CD14-positive monocyte (primary cell): Measurements from ENCODE around the gene MND1. TPM values are rescaled to one million over a fixed set of nuclear protein-coding genes. Genes with fewer than 3 reads are reported as not detected.

ENCODE experiments used
- DNase-seq, 3 donors: peaks; one replicate each; pipeline ENCODE4 v3.0.0-alpha.2; 2011 to 2022
- H2AFZ ChIP-seq: 2 replicates; pipeline ENCODE4 v1.6.0; 2012; ENCODE audit warnings: mild to moderate bottlenecking, low read depth, low read length, inconsistent platforms; ENCODE audit not compliant: insufficient read depth, poor library complexity, severe bottlenecking
- H3K27ac ChIP-seq, 2 donors: 1 replicate in 1 of 2; 2 replicates in 1 of 2; pipeline ENCODE4 v1.5.1; 2012 to 2013; ENCODE audit warnings: low read length in 2 of 2, control low read depth in 1 of 2, inconsistent platforms in 1 of 2, low read depth in 1 of 2, mild to moderate bottlenecking in 1 of 2
- H3K27me3 ChIP-seq, 2 donors: one replicate each; pipeline versions ENCODE4 v1.6.0 to v1.6.1; 2011 to 2013; ENCODE audit warnings: low read length in 2 of 2; ENCODE audit not compliant: control insufficient read depth in 2 of 2, insufficient read depth in 2 of 2
- H3K36me3 ChIP-seq, 2 donors: replicated peaks in 1 of 2; 1 replicate in 1 of 2; 2 replicates in 1 of 2; pipeline versions ENCODE4 v1.5.1 to v1.6.1; 2012 to 2013; ENCODE audit warnings: low read length in 2 of 2, control low read depth in 1 of 2, inconsistent platforms in 1 of 2, mild to moderate bottlenecking in 1 of 2; ENCODE audit not compliant: insufficient read depth in 2 of 2, control insufficient read depth in 1 of 2
- H3K4me1 ChIP-seq, 2 donors: 1 replicate in 1 of 2; 2 replicates in 1 of 2; pipeline versions ENCODE4 v1.5.1 to v1.6.1; 2012 to 2013; ENCODE audit warnings: low read length in 2 of 2, control low read depth in 1 of 2, inconsistent platforms in 1 of 2, mild to moderate bottlenecking in 1 of 2, moderate library complexity in 1 of 2; ENCODE audit not compliant: insufficient read depth in 2 of 2, control insufficient read depth in 1 of 2
- H3K4me2 ChIP-seq: replicated peaks from 2 replicates; pipeline ENCODE3; 2012; ENCODE audit warnings: low read length, moderate library complexity, mild to moderate bottlenecking; ENCODE audit not compliant: poor library complexity, severe bottlenecking; ENCODE audit errors: extremely low read depth
- H3K4me3 ChIP-seq, 3 experiments: fragments of 200-600 bp in 1 of 3; sonication (generic) in 1 of 3; replicated peaks in 1 of 3; 1 replicate in 2 of 3; 2 replicates in 1 of 3; pipeline ENCODE4 v1.5.1; 2011 to 2013; ENCODE audit warnings: low read length in 3 of 3, mild to moderate bottlenecking in 3 of 3, control low read depth in 2 of 3, low read depth in 2 of 3, inconsistent platforms in 1 of 3, moderate library complexity in 1 of 3
- H3K79me2 ChIP-seq: 2 replicates; pipeline ENCODE4 v1.6.0; 2012; ENCODE audit warnings: mild to moderate bottlenecking, control low read depth, inconsistent platforms, low read length, moderate library complexity; ENCODE audit not compliant: insufficient read depth
- H3K9ac ChIP-seq: 2 replicates; pipeline ENCODE4 v1.6.0; 2017; ENCODE audit warnings: low read length, mild to moderate bottlenecking; ENCODE audit not compliant: insufficient read depth, poor library complexity, severe bottlenecking
- H3K9me3 ChIP-seq, 2 donors: replicated peaks in 1 of 2; 1 replicate in 1 of 2; 2 replicates in 1 of 2; pipeline versions ENCODE4 v1.5.1 to v1.6.1; 2012 to 2013; ENCODE audit warnings: low read length in 2 of 2, control low read depth in 1 of 2; ENCODE audit not compliant: control insufficient read depth in 1 of 2, insufficient read depth in 1 of 2
- H4K20me1 ChIP-seq: 2 replicates; pipeline ENCODE4 v1.6.0; 2012; ENCODE audit warnings: mild to moderate bottlenecking, low read length, control low read depth, moderate library complexity; ENCODE audit not compliant: insufficient read depth
- H3K27ac Mint-ChIP-seq, 7 donors: one replicate each; pipeline ENCODE4 v1.8.0; 2020; ENCODE audit warnings: mild to moderate bottlenecking in 7 of 7, mixed read lengths in 7 of 7, moderate library complexity in 6 of 7, inconsistent platforms in 2 of 7
- H3K27me3 Mint-ChIP-seq, 3 donors: one replicate each; pipeline ENCODE4 v1.8.0; 2021 to 2022; ENCODE audit warnings: low read depth in 3 of 3, mild to moderate bottlenecking in 3 of 3, mixed read lengths in 3 of 3, moderate library complexity in 3 of 3, inconsistent platforms in 1 of 3
- H3K36me3 Mint-ChIP-seq, 2 donors: one replicate each; pipeline ENCODE4 v1.8.0; 2020; ENCODE audit warnings: mixed read lengths in 2 of 2, inconsistent platforms in 1 of 2, mild to moderate bottlenecking in 1 of 2
- H3K4me1 Mint-ChIP-seq: one replicate; pipeline ENCODE4 v1.8.0; 2020; ENCODE audit warnings: mild to moderate bottlenecking, mixed read lengths
- H3K4me3 Mint-ChIP-seq, 2 donors: one replicate each; pipeline ENCODE4 v1.8.0; 2020; ENCODE audit warnings: mild to moderate bottlenecking in 2 of 2, mixed read lengths in 2 of 2, moderate library complexity in 1 of 2
- H3K9me3 Mint-ChIP-seq, 7 donors: one replicate each; pipeline ENCODE4 v1.8.0; 2020 to 2022; ENCODE audit warnings: mixed read lengths in 7 of 7, mild to moderate bottlenecking in 6 of 7, moderate library complexity in 6 of 7, inconsistent platforms in 2 of 7
- CTCF ChIP-seq: fragments of 200-600 bp; IDR thresholded peaks from one replicate; pipeline ENCODE4 v1.8.0; 2022; ENCODE audit warnings: antibody characterized with exemption, mild to moderate bottlenecking
- WGBS: methylation state at CpG from one replicate; pipeline ENCODE4 v1.1.5; 2013; ENCODE audit warnings: missing lambda C conversion rate; ENCODE audit not compliant: insufficient coverage; 5-methylcytosine and 5-hydroxymethylcytosine counted together
- intact Hi-C, 2 donors: fragments of 100-400 bp; cut with micrococcal nuclease; formaldehyde crosslinking; loops; one replicate each; pipeline versions ENCODE4 v1.15.0 to v1.15.1; 2023
- polyA plus RNA-seq, 3 donors: library from polyadenylated mRNA; depleted of rRNA in 1 of 3; unstranded in 2 of 3; stranded (reverse) in 1 of 3; fragments of 300-500 nt in 2 of 3; fragments of >200 nt in 1 of 3; fragmentation: Illumina TruSeq in 2 of 3; gene quantifications; 1 replicate in 2 of 3; 2 replicates in 1 of 3; pipeline ENCODE4 v1.2.3, GENCODE V29; 2012 to 2021

Gene MND1
- polyA plus RNA-seq, 3 donors: not detected

- no CpG with 5 or more reads among the region's 3 CpGs for WGBS
- no peaks in the 10 kb centered on the region for H3K27me3 ChIP-seq
- no peak overlapping the region for H3K4me3 Mint-ChIP-seq
- H3K27me3 Mint-ChIP-seq: peaks cover 1 to 5% (median 2%) of the 10 kb centered on the region in 3 donors
- H3K36me3 Mint-ChIP-seq: no peaks in the 10 kb centered on the region
- H3K79me2 ChIP-seq: no peaks in the 10 kb centered on the region
- DNase-seq: no peak
- H3K27ac ChIP-seq: no peak overlapping the region
- H3K36me3 ChIP-seq: no peaks in the 10 kb centered on the region
- H3K9me3 ChIP-seq: no peaks in the 10 kb centered on the region
- no peak for TF ChIP-seq CTCF
- no peaks in the 10 kb centered on the region for H3K9me3 Mint-ChIP-seq
- H3K4me2 ChIP-seq: no peak overlapping the region
- H3K4me3 ChIP-seq: no peak overlapping the region
- H2AFZ ChIP-seq: no peak overlapping the region
- H3K27ac Mint-ChIP-seq: no peak overlapping the region
- peaks cover 5% of the 10 kb centered on the region for H3K4me1 Mint-ChIP-seq
- no peaks in the 10 kb centered on the region for H4K20me1 ChIP-seq
- no peak overlapping the region for H3K9ac ChIP-seq
- intact Hi-C loops: no loop called here
- no peaks in the 10 kb centered on the region for H3K4me1 ChIP-seq
Measured at GRCh38 chr4:153324046-153324445, 20.4 kb upstream of the MND1 start.

GRCh38 chr4:153325558-153325957 lies 18.9 kb upstream of the MND1 start:
- WGBS: no CpG with 5 or more reads among the region's 2 CpGs
- Mint-ChIP-seq H3K27ac (no peak overlapping the region), H3K4me1 (peaks cover 5% of the 10 kb centered on the region), H3K36me3 (no peaks in the 10 kb centered on the region), H3K4me3 (no peak overlapping the region), H3K9me3 (no peaks in the 10 kb centered on the region), H3K27me3 (peaks cover 1 to 4% (median 2%) of the 10 kb centered on the region in 3 donors)
- H2AFZ ChIP-seq: no peak overlapping the region
- no peaks in the 10 kb centered on the region for H3K79me2 ChIP-seq
- DNase-seq: no peak
- no peaks in the 10 kb centered on the region for H3K36me3 ChIP-seq
- H4K20me1 ChIP-seq: no peaks in the 10 kb centered on the region
- H3K9me3 ChIP-seq: no peaks in the 10 kb centered on the region
- H3K4me2 ChIP-seq: no peak overlapping the region
- H3K27ac ChIP-seq: no peak overlapping the region
- intact Hi-C loops: no loop called here
- H3K4me3 ChIP-seq: no peak overlapping the region
- H3K27me3 ChIP-seq: no peaks in the 10 kb centered on the region
- no peak for TF ChIP-seq CTCF
- H3K9ac ChIP-seq: no peak overlapping the region
- no peaks in the 10 kb centered on the region for H3K4me1 ChIP-seq
